22Rv1 (cell line): ENCODE data around the gene RSBN1L.

Source experiments
- ZFX ChIP-seq: fragments of 450-650 bp; IDR thresholded peaks from 2 replicates; pipeline ENCODE4 v1.6.1; 2017; ENCODE audit warnings: antibody characterized with exemption, borderline replicate concordance
- TF ChIP-seq, protein P1 (sequence below): fragments of 450-650 bp; IDR thresholded peaks from 2 replicates; pipeline ENCODE4 v1.5.1; 2017; ENCODE audit warnings: mild to moderate bottlenecking

- TF ChIP-seq, protein P1, sequence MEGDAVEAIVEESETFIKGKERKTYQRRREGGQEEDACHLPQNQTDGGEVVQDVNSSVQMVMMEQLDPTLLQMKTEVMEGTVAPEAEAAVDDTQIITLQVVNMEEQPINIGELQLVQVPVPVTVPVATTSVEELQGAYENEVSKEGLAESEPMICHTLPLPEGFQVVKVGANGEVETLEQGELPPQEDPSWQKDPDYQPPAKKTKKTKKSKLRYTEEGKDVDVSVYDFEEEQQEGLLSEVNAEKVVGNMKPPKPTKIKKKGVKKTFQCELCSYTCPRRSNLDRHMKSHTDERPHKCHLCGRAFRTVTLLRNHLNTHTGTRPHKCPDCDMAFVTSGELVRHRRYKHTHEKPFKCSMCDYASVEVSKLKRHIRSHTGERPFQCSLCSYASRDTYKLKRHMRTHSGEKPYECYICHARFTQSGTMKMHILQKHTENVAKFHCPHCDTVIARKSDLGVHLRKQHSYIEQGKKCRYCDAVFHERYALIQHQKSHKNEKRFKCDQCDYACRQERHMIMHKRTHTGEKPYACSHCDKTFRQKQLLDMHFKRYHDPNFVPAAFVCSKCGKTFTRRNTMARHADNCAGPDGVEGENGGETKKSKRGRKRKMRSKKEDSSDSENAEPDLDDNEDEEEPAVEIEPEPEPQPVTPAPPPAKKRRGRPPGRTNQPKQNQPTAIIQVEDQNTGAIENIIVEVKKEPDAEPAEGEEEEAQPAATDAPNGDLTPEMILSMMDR, result no peak
- TF ChIP-seq ZFX, result no peak
These were observed 17.9 kb downstream of the RSBN1L start for GRCh38 chr7:77714195-77714594.
